Measurements from ENCODE around the gene MXD4.
"Not testable (repeated sequence)": the region's sequence is repeated elsewhere in the genome, so short reads cannot be mapped to it uniquely, and the experiment has no call there.

Gene MXD4

GRCh38 chr4:2249526-2250356 is 12.2 kb downstream of the MXD4 start:
- no peak for DNase-seq

DNA sequence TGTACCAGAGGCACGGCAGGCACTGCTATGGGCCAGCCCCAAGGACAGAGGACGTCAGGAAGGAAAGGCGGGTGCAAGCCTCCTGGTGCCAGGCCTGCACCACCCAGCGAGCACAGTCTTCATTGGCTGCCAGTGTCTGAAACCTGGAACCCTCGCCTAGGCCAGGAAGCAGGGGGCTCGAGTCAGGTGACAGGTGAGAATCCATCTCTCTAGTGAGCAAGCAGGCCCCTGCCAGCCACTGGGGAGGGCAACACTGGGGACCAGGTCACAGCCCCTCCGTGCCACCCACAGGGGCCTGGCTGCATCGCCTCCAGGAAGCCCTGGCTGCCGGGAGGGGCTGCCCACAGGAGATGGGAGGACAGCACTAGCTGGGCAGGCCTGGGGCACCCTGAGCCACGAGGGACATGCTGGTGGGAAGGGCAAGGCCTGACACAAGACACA is 13.1 kb downstream of the MXD4 start:
- DNase-seq = no peak

GRCh38 chr4:2248044-2248780 is 13.7 kb downstream of the MXD4 start:
- DNase-seq = no peak

GRCh38 chr4:2247128-2248043 is 14.5 kb downstream of the MXD4 start:
- DNase-seq = no peak

- DNase-seq = no peak
Observed at GRCh38 chr4:2246384-2247127, 15.4 kb downstream of the MXD4 start.

GRCh38 chr4:2245787-2246275 is 16.1 kb downstream of the MXD4 start:
- DNase-seq = no peak

DNA sequence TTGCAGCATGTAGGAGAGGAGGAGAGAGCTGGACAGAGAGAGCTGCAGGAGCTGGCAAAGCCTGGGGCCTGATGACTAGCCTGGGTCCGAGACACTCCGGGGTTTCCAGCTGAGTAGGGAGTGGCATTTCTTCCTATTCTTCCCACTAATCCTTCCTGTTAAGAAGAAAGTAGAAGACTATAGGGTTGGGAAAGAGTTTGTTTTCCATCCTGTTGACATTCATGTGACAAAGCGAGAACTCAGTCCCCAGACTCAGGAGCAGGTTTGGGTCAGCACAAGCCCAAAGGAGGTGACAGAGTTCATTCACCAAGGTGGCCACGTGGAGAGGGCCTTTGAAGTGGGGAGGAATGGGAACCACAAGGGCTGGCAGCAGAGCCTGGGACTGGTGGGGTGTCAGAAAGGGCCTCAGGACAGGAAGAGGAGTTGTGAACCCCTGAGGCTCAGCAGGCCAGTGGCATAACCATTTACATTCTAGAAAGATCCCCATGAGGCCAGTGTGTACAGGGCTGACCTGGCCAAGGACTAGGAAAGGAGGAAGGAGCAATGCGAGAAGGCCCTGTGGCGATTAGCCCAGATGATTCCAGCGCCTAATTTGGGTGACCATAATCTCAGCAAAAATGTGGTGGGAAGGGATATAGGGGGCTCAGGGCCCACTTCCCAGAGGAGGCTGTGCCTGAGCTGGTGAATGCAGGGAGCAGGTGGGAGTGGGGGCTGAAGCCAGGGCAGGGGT is 16.7 kb downstream of the MXD4 start:
- no peak for DNase-seq

- DNase-seq = peak; percentile 26
Observed at GRCh38 chr4:2243681-2244380, 18.1 kb downstream of the MXD4 start.

GRCh38 chr4:2241410-2242353 is 20.2 kb downstream of the MXD4 start, which contains the start of the genes HAUS3 and POLN:
HAUS3 (minus strand) TSS chr4:2242121; CDS start chr4:2240946, 1,175 bp downstream.
POLN (minus strand) TSS chr4:2242121; CDS start chr4:2229231, 12,890 bp downstream.
- peak; percentile 96 for DNase-seq

DNA sequence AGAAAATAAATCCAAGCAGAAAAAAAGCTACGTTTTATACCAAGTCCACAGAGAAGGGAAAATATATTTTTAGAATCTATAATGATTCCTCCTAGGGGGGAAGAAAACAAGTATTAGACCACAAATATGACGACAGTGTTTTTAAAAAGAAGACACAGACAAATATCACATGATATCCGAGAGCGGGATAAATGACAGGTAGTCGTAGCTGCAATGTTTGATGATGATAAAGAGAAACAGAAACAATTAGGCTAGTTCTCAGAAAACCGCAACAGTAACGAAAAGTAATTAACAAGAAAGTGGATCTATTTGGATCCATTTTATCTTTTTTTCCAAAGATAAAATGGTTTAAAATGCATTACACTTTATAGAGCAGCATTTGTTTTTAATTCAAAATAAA is 20.9 kb downstream of the MXD4 start:
- no peak for DNase-seq

DNA sequence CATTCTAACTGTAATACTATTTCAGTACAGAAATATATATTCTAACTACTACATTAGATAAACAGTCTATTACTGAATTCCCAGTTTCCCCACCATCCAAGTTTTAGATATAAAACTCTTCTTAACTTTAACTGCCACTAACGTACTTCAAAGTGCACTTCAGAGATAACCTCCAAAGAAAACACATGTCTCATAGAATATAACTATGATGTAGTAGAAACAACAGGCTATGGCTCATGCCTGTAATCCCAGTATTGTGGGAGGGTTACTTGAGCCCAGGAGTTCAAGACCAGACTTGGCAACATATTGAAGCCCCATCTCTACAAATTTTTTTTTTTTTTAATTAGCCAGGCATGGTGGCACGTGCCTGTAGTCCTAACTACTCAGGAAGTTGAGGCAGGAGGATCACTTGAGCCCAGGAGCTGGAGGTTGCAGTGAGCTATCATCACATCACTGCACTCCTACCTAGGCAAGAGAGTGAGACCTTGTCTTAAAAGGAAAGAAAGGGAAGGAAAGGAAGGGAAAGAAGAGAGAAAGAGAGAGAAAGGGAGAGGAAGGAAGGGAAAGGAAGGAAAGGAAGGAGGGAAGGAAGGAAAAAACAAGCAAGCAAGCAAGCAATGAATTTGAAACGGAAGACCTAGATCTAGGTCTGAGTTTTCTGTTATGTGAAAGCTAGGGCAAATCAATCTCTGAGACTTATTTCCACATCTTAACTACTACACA is 24.8 kb downstream of the MXD4 start:
- DNase-seq = no peak

- DNase-seq = no peak
Observed at GRCh38 chr4:2231082-2231481, 30.8 kb downstream of the MXD4 start.

DNA sequence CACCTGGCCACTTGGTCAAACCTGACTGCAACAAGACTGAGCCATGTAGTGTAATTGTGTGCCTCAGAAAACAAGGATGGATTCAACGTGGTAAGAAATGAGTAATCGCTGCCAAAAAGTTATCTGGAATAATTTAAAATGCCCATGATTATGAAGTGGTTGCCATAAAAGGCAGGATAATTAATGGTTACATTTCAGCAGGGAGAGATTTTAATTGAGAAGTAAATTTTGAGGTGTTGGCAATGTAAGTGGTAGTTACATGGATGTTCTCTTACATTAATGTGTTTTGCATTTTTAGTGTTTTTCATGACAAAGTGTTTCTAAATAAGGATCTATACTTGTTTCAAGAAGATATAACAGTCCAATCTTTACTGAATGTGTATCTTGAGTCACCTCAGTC is 35.6 kb downstream of the MXD4 start:
- no peak for DNase-seq

DNA sequence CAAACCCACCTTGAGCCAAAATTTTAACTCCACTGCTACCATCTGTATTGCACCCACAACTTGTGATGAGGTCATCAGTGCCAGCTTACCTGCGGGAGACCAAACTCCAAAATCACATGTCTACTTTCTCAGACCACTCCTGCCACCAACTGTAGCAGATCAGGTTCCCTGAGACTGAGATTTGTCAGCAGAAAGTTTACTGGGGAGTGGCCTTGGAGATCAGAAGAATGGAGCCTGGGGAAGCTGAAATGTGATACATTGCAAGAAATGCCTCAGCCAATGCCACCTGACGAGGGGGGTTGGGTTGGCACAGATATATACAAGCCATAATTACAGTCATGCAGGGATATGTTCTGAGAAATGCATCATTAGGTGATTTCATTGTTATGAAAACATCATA is 39.1 kb downstream of the MXD4 start:
- DNase-seq = no peak

- not testable (repeated sequence) for DNase-seq
Observed at GRCh38 chr4:2221378-2221777, 40.5 kb downstream of the MXD4 start.

- peak; percentile 62 for DNase-seq
Observed at GRCh38 chr4:2220016-2220630, 41.8 kb downstream of the MXD4 start.

- DNase-seq = no peak
Observed at GRCh38 chr4:2219233-2219760, 42.6 kb downstream of the MXD4 start.

GRCh38 chr4:2218436-2218835 is 43.5 kb downstream of the MXD4 start:
- no peak for DNase-seq
